Fibroblast of lung (primary cell): ENCODE results near the gene USP12.

Experiments
- CTCF ChIP-seq, 2 donors: IDR thresholded peaks in 1 of 2; conservative IDR thresholded peaks in 1 of 2; 1 replicate in 1 of 2; 2 replicates in 1 of 2; pipeline ENCODE4 v1.5.1; 2011 to 2012; ENCODE audit warnings: low read length in 2 of 2, control low read depth in 1 of 2, inconsistent platforms in 1 of 2, low read depth in 1 of 2, mild to moderate bottlenecking in 1 of 2
- EZH2 ChIP-seq: IDR thresholded peaks from 2 replicates; pipeline ENCODE4 v1.5.1; 2012; ENCODE audit warnings: low read length, control low read depth, mild to moderate bottlenecking; ENCODE audit errors: missing control alignments

DNA sequence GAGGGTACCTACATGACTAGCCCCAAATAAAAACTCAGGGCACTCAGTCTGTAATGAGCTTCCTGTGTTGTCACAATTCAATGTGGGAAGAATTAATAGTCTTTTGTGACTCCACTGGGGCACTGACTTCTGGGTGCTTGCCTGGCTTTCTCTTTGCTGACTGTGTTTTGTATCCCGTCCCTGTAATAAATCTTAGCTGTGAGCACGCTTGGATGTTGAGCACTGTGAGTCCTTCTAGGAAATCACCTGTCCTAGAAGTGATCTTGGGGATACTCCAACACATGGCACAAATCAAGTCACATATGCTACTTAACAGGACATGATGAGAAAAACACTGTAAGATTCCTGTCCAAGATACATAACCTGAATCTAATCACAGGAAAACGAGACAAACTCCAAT lies 83.0 kb downstream of the USP12 start:
- TF ChIP-seq EZH2: no peak
- no peak for TF ChIP-seq CTCF (conservative IDR thresholded peaks at IDR 0.05 in 1 of 2, IDR thresholded peaks at IDR 0.05 in 1 of 2; ENCODE audit: low read depth in 1 of 2, low read length in 2 of 2)
